K562 (cell line): Measurements from ENCODE around the gene TUBA1B. TPM values are rescaled to one million over a fixed set of nuclear protein-coding genes. Genes with fewer than 3 reads are reported as not detected.

Source experiments
- ATAC-seq: fragments of 200-7000 bp; cut with Tn5 transposase; 3 replicates; pipeline ENCODE4 v1.9.1; 2020; ENCODE audit warnings: moderate library complexity
- BruUV-seq: library from RNA; stranded (reverse); fragments of 400-500 nt; replicated peaks from 2 replicates; lab custom pipeline; 2021; lab: Mats Ljungman, UMichigan
- CTCF ChIA-PET: fragments of 300-600 bp; formaldehyde crosslinking; extraction: SDS; loops from one replicate; lab custom pipeline; 2021; ENCODE audit warnings: low intra/inter-chr PET ratio; lab: Yijun Ruan, JAX
- POLR2A ChIA-PET: fragments of 300-600, 350-650 bp; sonication (Branson Sonifier 250); formaldehyde crosslinking; extraction: SDS; loops from one replicate; lab custom pipeline; 2021; ENCODE audit warnings: antibody characterized with exemption, inconsistent platforms; lab: Yijun Ruan, JAX
- DNase-seq, 4 experiments: peaks; one replicate each; pipeline versions ENCODE4 v3.0.0 to v3.0.0-alpha.2; 2011 to 2018; ENCODE audit warnings: low spot score in 3 of 4, mixed read lengths in 3 of 4; ENCODE audit errors: extremely low read depth in 1 of 4
- FAIRE-seq: peaks from 2 replicates; lab custom pipeline; 2011; peaks lifted over from hg19 to GRCh38; lab: Jason Lieb, UNC
- H2AFZ ChIP-seq: 2 replicates; pipeline ENCODE4 v1.6.0; 2011; ENCODE audit warnings: low read depth, low read length, control low read depth, inconsistent platforms
- H3K27ac ChIP-seq: fragments of 200-600 bp; 3 replicates; pipeline ENCODE4 v1.8.0; 2011; ENCODE audit warnings: low read depth, mild to moderate bottlenecking, control low read depth, inconsistent platforms, low read length, moderate library complexity, mixed read lengths; ENCODE audit errors: extremely low read depth
- H3K27me3 ChIP-seq, 2 experiments: fragments of 300-600 bp in 1 of 2; 2 replicates in 1 of 2; 3 replicates in 1 of 2; pipeline versions ENCODE4 v1.6.0 to v1.8.0; 2011; ENCODE audit warnings: inconsistent platforms in 2 of 2, low read length in 2 of 2, mild to moderate bottlenecking in 1 of 2, mixed read lengths in 1 of 2, moderate library complexity in 1 of 2; ENCODE audit not compliant: control insufficient read depth in 2 of 2, insufficient read depth in 2 of 2
- H3K36me3 ChIP-seq: fragments of 300-600 bp; 3 replicates; pipeline ENCODE4 v1.8.0; 2011; ENCODE audit warnings: mild to moderate bottlenecking, low read length, inconsistent platforms; ENCODE audit not compliant: control insufficient read depth, insufficient read depth
- H3K4me1 ChIP-seq, 2 experiments: fragments of 200-600 bp in 1 of 2; replicated peaks in 1 of 2; 2 replicates in 1 of 2; 3 replicates in 1 of 2; pipeline versions ENCODE4 v1.5.1 to v1.8.0; 2011; ENCODE audit warnings: inconsistent platforms in 2 of 2, low read length in 2 of 2, mild to moderate bottlenecking in 1 of 2, mixed read lengths in 1 of 2, moderate library complexity in 1 of 2; ENCODE audit not compliant: control insufficient read depth in 2 of 2, insufficient read depth in 2 of 2
- H3K4me2 ChIP-seq: 2 replicates; pipeline ENCODE4 v1.6.1; 2011; ENCODE audit warnings: low read length, control low read depth, inconsistent platforms, mixed read lengths; ENCODE audit not compliant: insufficient read depth
- H3K4me3 ChIP-seq: fragments of 200-600 bp; sonication (generic), shearing (Covaris generic); 2 replicates; pipeline ENCODE4 v1.5.1; 2016; ENCODE audit warnings: control low read depth, inconsistent platforms
- H3K79me2 ChIP-seq: fragments of 200-600 bp; 3 replicates; pipeline ENCODE4 v1.8.0; 2011; ENCODE audit warnings: low read length, inconsistent platforms; ENCODE audit not compliant: control insufficient read depth, insufficient read depth
- H3K9ac ChIP-seq, 2 experiments: 2 replicates each; pipeline versions ENCODE4 v1.6.0 to v1.6.1; 2011; ENCODE audit warnings: low read depth in 2 of 2, low read length in 2 of 2, control low read depth in 1 of 2, inconsistent platforms in 1 of 2, mild to moderate bottlenecking in 1 of 2, mixed read lengths in 1 of 2; ENCODE audit not compliant: insufficient read depth in 1 of 2
- H3K9me1 ChIP-seq: one replicate; pipeline ENCODE4 v1.6.0; 2011; ENCODE audit warnings: inconsistent platforms, mild to moderate bottlenecking, low read length, moderate library complexity; ENCODE audit not compliant: control insufficient read depth, insufficient read depth
- H3K9me3 ChIP-seq: replicated peaks from 2 replicates; pipeline ENCODE4 v1.5.1; 2011; ENCODE audit warnings: low read depth, low read length, inconsistent platforms; ENCODE audit not compliant: control insufficient read depth, insufficient read depth
- H4K20me1 ChIP-seq: replicated peaks from 2 replicates; pipeline ENCODE4 v1.6.1; 2011; ENCODE audit warnings: low read length, inconsistent platforms, mixed read lengths; ENCODE audit not compliant: control insufficient read depth, insufficient read depth
- ARID1B ChIP-seq: fragments of 450-650 bp; IDR thresholded peaks from 2 replicates; pipeline ENCODE4 v1.6.1; 2016; ENCODE audit warnings: antibody characterized with exemption, mild to moderate bottlenecking, inconsistent platforms
- CBFA2T3 ChIP-seq: fragments of 450-650 bp; IDR thresholded peaks from 2 replicates; pipeline ENCODE4 v1.6.1; 2017
- DPF2 ChIP-seq: fragments of 450-650 bp; IDR thresholded peaks from 2 replicates; pipeline ENCODE4 v1.6.1; 2016
- HDAC1 ChIP-seq, 2 experiments: fragments of 450-650 bp; IDR thresholded peaks; 2 replicates each; pipeline ENCODE4 v1.6.1; 2016 to 2017; ENCODE audit warnings: inconsistent platforms in 1 of 2, mild to moderate bottlenecking in 1 of 2, moderate library complexity in 1 of 2
- KDM1A ChIP-seq, 2 experiments: fragments of 450-650 bp; IDR thresholded peaks; 2 replicates each; pipeline ENCODE4 v1.6.1; 2016; ENCODE audit warnings: mild to moderate bottlenecking in 2 of 2
- L3MBTL2 ChIP-seq: fragments of 450-650 bp; IDR thresholded peaks from 2 replicates; pipeline ENCODE4 v1.6.1; 2016; ENCODE audit warnings: mild to moderate bottlenecking, moderate library complexity
- NCOR1 ChIP-seq: fragments of 450-650 bp; IDR thresholded peaks from 2 replicates; pipeline ENCODE4 v1.6.1; 2016; ENCODE audit warnings: mild to moderate bottlenecking, moderate library complexity
- NFRKB ChIP-seq: fragments of 450-650 bp; IDR thresholded peaks from 2 replicates; pipeline ENCODE4 v1.6.1; 2016; ENCODE audit warnings: low read depth
- SMAD4 ChIP-seq: fragments of 250-450 bp; sonication (Bioruptor Pico); conservative IDR thresholded peaks from 2 replicates; pipeline ENCODE4 v1.8.0; 2021; ENCODE audit warnings: inconsistent platforms, mild to moderate bottlenecking, moderate library complexity
- WGBS: fragments of 100-300 bp; shearing (Covaris generic); methylation state at CpG from one replicate; pipeline ENCODE4 v1.1.6; 2016; ENCODE audit warnings: low coverage, mixed read lengths; ENCODE audit not compliant: insufficient coverage; ENCODE audit errors: missing lambda C conversion rate; 5-methylcytosine and 5-hydroxymethylcytosine counted together
- in situ Hi-C: fragments of 300-500 bp; cut with MboI; formaldehyde crosslinking; loops from 4 replicates; pipeline ENCODE4 v1.15.0; 2018; ENCODE audit warnings: inconsistent platforms, mixed read lengths
- intact Hi-C: fragments of 100-400 bp; cut with micrococcal nuclease; formaldehyde crosslinking; loops from 2 replicates; pipeline ENCODE4 v1.14.2; 2022
- polyA plus RNA-seq, 8 experiments: library from polyadenylated mRNA; depleted of rRNA in 4 of 8; stranded (reverse) in 5 of 8; unstranded in 3 of 8; fragments of >200 nt; fragmentation: Nextera tagmentation in 2 of 8; fragmentation: Illumina TruSeq in 1 of 8; extraction: Ambion mirVana in 2 of 8; extraction: Trizol in 1 of 8; gene quantifications; 2 replicates each; pipeline versions ENCODE4 v1.2.1 to v1.2.3, GENCODE V29; 2011 to 2014; ENCODE audit warnings: inconsistent platforms in 1 of 8, missing spikeins in 1 of 8
- total RNA-seq, 7 experiments: library from RNA; depleted of rRNA in 6 of 7; stranded (reverse); fragments of >200 nt in 6 of 7; fragmentation: Illumina TruSeq in 2 of 7; extraction: Trizol in 2 of 7; gene quantifications; 2 replicates each; pipeline versions ENCODE4 v1.2.1 to v1.2.3, GENCODE V29; 2011 to 2021; ENCODE audit warnings: low replicate concordance in 1 of 7

Gene TUBA1B
- total and polyA plus RNA-seq, 9 of the 15 experiments (the other 6 are each of a cell fraction or from before 2014, with no cell fraction given): 2,189 to 4,624 (median 2,628) TPM

DNA sequence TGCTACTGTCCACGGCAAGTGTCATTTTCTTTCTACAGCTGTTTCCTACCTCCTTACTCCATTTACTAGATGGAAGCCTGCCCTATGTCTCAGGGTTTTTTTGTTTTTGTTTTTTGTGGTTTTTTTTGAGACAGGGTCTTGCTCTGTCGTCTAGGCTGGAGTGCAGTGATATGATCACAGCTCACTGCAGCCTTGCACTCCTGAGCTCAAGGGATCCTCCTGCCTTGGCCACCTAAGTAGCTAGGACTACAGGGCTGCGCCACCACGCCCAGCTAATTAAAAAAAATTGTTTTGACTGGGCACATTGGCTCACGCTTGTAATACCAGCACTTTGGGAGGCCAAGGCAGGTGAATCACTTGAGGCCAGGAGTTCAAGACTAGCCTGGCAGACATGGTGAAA is 43.0 kb upstream of the TUBA1B start:
- TF ChIP-seq KDM1A (IDR thresholded peaks at IDR 0.05): no peak
- no peak for TF ChIP-seq NFRKB
- 0 out of 2 replicates have a peak, but pooled peaks have one; percentile 15 for TF ChIP-seq L3MBTL2
- TF ChIP-seq NCOR1: peak; percentile 37; the same call in 1 of the 2 replicates
- TF ChIP-seq HDAC1 (IDR thresholded peaks at IDR 0.05): 0 out of 4 replicates have a peak, but pooled peaks of 1 of the 2 experiments have one; percentile 17
- peak; percentile 41; the same call in 1 of the 2 replicates for TF ChIP-seq ARID1B
- 0 out of 2 replicates have a peak, but pooled peaks have one; percentile 27 for TF ChIP-seq DPF2
- TF ChIP-seq CBFA2T3: peak; percentile 50
- 0 out of 2 replicates have a peak, but pooled peaks have one; percentile 28 for TF ChIP-seq SMAD4
- TF ChIP-seq, all 486 proteins: peak for 7
- Histone ChIP-seq H3K4me2 (no peak overlapping the region), H4K20me1 (no peaks in the 10 kb centered on the region), H3K9ac (peak overlapping the region in 1 of 2 experiments; percentile 40; a peak in 1 of 4 replicates), H3K27me3 (no peaks in the 10 kb centered on the region), H3K4me1 (peaks cover 2 to 6% of the 10 kb centered on the region in 2 experiments; a peak in 2 of 5 replicates), H3K27ac (no peak overlapping the region), H3K4me3 (no peak overlapping the region), H3K9me3 (no peaks in the 10 kb centered on the region), H3K36me3 (no peaks in the 10 kb centered on the region), H2AFZ (peak overlapping the region; percentile 38; the same call in 1 of the 2 replicates), H3K9me1 (no peaks in the 10 kb centered on the region), H3K79me2 (no peaks in the 10 kb centered on the region)
- DNase-seq (peak in 1 of 4 experiments; percentile 64), ATAC-seq (peak; percentile 88), FAIRE-seq (peak; percentile 84)
- POLR2A ChIA-PET: interaction anchor here (0.6 to 3.5 kb wide), 3 partner anchors 26 to 58 kb away, joined by 3 to 29 read pairs (median 3); partner anchors contain the start of gene TUBA1B
- CTCF ChIA-PET: no interaction called here
- 7% methylated on average over 5 of the region's 5 CpGs for WGBS
- in situ Hi-C loops: no loop called here
- intact Hi-C loops: no loop called here
- BruUV-seq: no TSS peak
